Stimulated activated effector memory CD8-positive, alpha-beta T cell treated with anti-CD3 and anti-CD28 coated beads, Interleukin-12 subunit alpha, Interleukin-12 subunit beta, amount 100 ng/mL, for 72 hours (primary cell): ENCODE measurements around the gene TMEM252.

Source experiments
- ATAC-seq: fragments of 150-1000 bp; cut with Tn5 transposase; 2 replicates; pipeline ENCODE4 v1.10.0; 2021
- DNase-seq, 2 donors: peaks; one replicate each; pipeline ENCODE4 v3.0.0; 2021 to 2022; ENCODE audit warnings: low spot score in 2 of 2
- H3K27ac Mint-ChIP-seq: one replicate; pipeline ENCODE4 v1.8.0; 2022; ENCODE audit warnings: mild to moderate bottlenecking, mixed read lengths
- H3K36me3 Mint-ChIP-seq: one replicate; pipeline ENCODE4 v1.8.0; 2022; ENCODE audit warnings: mild to moderate bottlenecking, mixed read lengths
- H3K4me1 Mint-ChIP-seq: one replicate; pipeline ENCODE4 v1.8.0; 2022; ENCODE audit warnings: mixed read lengths
- H3K4me3 Mint-ChIP-seq: one replicate; pipeline ENCODE4 v1.8.0; 2022; ENCODE audit warnings: mild to moderate bottlenecking, mixed read lengths
- H3K9me3 Mint-ChIP-seq: one replicate; pipeline ENCODE4 v1.8.0; 2022; ENCODE audit warnings: mixed read lengths

Gene TMEM252

DNA sequence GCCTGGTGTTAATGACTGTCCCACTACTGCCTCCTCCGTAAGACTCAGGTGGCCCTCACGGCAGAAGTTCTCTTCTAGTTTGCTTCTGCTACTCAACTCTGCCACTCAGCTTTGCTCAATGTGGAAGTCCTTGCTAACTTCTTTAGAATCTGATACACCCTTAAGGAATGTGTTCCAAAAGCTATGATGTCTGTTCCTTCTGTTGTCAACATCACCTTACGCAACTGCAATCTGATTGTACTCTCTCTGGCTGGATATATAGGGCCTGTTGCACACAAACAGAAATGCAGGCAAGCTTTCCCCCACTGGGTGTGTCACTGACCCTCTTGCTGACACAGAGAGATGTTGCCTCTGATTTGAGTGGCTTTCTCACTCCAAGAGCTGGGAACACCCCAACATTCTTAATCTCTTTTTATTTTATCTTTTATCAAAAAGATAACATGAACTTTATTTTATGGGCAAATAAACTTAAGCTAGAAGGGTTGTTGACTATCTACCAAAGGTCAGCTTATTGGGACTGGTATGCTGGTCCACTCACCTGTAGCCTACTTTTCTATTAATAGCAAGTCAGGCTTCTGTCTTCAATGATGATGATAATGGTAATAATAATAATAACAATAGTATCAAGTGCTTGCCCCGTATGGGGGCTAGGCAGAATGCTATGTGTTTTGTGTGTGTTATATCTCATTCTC lies 25.2 kb downstream of the TMEM252 start:
- Mint-ChIP-seq H3K9me3 (no peaks in the 10 kb centered on the region), H3K4me1 (no peaks in the 10 kb centered on the region), H3K36me3 (no peaks in the 10 kb centered on the region), H3K4me3 (no peak overlapping the region), H3K27ac (no peak overlapping the region)
- ATAC-seq: no peak
- no peak for DNase-seq

DNA sequence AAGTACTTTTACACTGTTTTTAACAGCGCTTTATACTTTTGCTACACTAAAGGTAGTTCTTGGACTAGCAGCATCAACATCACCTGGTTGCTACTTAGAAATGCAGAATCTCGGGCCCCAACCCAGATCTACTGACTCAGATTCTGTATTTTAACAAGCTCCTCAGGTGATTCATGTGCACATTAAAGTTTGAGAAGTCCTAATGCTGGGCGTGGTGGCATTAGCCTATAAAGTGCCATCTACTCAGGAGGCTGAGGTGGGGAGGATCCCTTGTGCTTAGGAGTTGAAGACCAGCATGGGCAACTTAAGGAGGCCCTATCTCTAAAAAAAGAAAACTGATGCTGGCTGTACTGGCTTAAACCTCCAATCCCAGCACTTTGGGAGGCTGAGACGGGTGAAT lies 26.7 kb downstream of the TMEM252 start:
- no peaks in the 10 kb centered on the region for H3K4me1 Mint-ChIP-seq

DNA sequence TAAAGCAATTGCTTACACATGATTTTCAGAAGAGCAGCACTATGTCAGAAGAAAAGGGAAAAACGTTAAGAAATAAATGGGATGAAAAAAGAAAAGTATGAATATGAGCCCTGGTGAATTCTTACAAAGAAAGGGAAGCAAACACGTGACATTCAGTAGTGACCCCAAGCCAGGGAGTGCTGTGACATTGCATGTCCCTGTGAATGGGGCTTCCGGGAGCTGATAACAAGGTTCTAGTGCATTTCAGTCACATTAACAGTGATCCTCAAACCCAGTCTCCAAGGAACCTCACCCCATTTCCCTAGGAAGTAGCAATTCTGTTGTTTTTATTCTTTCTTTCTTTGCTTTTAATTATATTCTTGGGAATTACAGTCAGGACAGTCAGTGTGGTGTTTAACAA lies 27.3 kb downstream of the TMEM252 start:
- DNase-seq: no peak
- Mint-ChIP-seq H3K27ac (no peak overlapping the region), H3K4me1 (no peaks in the 10 kb centered on the region), H3K4me3 (no peak overlapping the region), H3K9me3 (no peaks in the 10 kb centered on the region), H3K36me3 (no peaks in the 10 kb centered on the region)
- no peak for ATAC-seq

More for the DNA sequence above, 26.7 kb downstream of the TMEM252 start:
- Mint-ChIP-seq H3K9me3 (no peaks in the 10 kb centered on the region), H3K27ac (no peak overlapping the region), H3K4me3 (no peak overlapping the region), H3K36me3 (no peaks in the 10 kb centered on the region)
- no peak for DNase-seq
- ATAC-seq: no peak

DNA sequence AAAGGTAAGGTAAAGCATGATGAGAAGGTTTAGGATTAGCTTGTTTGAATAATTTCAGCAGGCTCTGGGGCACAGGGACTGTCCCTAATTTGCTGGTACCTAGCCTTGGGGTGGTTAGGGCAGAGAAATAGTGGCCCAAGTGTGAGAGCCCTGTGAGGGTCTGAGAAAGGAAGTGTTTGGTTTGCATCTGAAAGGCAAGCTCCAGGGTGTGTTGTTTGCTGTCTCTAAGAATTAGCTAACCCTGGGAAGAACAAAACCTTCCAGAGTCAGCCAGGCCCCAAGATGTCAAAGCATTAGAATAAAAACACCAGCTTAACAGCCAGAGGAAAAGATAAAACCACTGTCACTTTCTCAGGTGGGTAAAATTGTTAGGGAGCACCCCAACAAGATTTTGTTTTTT lies 31.0 kb downstream of the TMEM252 start:
- ATAC-seq: no peak
- no peaks in the 10 kb centered on the region for H3K36me3 Mint-ChIP-seq
- no peaks in the 10 kb centered on the region for H3K4me1 Mint-ChIP-seq
- H3K27ac Mint-ChIP-seq: no peak overlapping the region
- no peak for DNase-seq
- no peak overlapping the region for H3K4me3 Mint-ChIP-seq
- no peaks in the 10 kb centered on the region for H3K9me3 Mint-ChIP-seq

DNA sequence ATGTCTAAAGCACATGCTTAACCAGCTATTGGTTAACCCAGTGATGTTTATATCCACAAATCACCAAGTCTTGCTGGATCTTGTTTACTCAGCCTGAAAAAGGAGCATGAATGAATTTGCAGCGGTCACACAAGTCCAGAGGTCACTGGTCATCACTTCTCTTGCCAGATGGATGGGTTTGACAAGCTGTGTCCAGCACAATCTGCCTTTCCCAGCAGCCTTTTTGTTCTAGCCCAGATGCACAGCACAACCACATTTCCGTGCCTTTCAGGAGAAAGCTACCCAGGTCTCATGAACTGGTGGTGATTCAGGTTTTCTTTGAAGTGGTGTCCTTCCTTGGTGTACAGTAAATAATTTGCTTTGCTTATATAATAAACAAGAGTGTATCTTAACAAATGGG lies 32.1 kb downstream of the TMEM252 start:
- H3K9me3 Mint-ChIP-seq: no peaks in the 10 kb centered on the region
- ATAC-seq: no peak
- no peak for DNase-seq
- H3K27ac Mint-ChIP-seq: no peak overlapping the region
- H3K36me3 Mint-ChIP-seq: no peaks in the 10 kb centered on the region
- H3K4me3 Mint-ChIP-seq: no peak overlapping the region
- no peaks in the 10 kb centered on the region for H3K4me1 Mint-ChIP-seq

DNA sequence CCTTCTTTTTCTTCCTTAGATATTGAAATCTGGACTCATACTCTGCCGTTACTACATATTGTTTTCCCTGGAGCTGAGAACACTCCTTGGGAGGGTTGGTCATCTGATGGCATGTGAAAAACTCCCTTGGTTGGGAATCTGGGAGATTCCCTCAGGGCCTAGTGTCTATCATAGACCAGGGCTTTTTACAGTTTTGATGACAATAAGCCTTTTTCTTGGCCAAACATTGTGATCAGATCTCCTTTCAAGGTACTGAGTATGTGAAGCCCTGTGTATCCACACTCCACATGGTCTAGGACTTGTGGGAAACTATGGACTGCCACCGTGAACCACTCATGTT lies 32.9 kb downstream of the TMEM252 start:
- ATAC-seq (no peak), DNase-seq (no peak)
- Mint-ChIP-seq H3K4me3 (no peak overlapping the region), H3K27ac (no peak overlapping the region), H3K36me3 (no peaks in the 10 kb centered on the region), H3K9me3 (no peaks in the 10 kb centered on the region), H3K4me1 (no peaks in the 10 kb centered on the region)

DNA sequence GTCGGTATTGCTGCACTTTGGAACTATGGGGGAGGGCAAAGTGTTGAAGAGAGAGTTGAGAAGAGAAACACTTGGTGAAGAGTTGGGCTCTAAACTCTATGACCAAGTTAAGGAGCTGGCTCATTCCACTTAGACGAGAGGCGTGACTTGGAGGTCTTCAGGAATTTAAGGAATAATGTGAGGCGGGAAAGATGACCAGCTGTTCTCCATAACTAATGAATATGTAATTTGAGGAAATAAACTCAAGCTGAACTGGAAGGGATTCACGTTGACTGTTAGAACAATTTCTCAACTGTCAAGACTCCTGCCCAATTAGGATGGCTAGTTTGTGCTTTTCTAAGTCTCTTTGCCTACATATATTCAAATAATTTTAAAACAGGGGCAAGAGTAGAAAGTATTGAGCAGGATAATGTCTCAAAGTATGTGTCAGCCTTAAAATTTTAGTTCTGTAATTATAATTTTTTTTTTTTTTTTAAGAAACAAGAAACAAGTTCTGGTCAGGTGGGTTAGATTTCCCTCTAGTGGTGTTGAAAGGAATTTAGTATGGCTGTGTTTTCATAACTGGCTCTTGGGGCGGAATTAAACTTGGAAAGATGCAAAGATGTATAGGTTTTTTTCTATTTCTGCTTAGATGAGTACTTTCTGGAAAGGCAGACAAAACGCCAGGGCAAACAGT lies 33.4 kb downstream of the TMEM252 start:
- H3K27ac Mint-ChIP-seq: no peak overlapping the region
- no peak overlapping the region for H3K4me3 Mint-ChIP-seq
- no peaks in the 10 kb centered on the region for H3K9me3 Mint-ChIP-seq
- DNase-seq: no peak
- no peaks in the 10 kb centered on the region for H3K4me1 Mint-ChIP-seq
- no peaks in the 10 kb centered on the region for H3K36me3 Mint-ChIP-seq
- ATAC-seq: no peak

DNA sequence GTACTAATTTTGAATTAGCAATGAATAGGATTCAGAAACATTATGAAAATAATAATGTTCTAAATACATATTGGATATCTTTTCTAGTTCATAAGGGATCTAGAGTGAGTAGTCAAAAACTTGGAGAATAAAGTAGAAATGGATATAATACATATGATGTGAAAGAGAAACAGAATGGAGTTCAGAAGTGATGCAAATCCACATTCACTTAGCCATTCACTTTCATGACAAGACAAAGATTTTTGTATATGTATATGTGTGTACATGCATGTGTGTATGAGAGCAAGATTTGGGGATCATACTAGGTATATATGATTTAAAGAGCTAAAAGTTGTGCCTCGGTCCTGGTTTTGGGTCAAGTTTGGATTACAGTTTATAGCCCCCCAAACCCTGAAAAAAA lies 34.1 kb downstream of the TMEM252 start:
- DNase-seq (no peak), ATAC-seq (no peak)
- Mint-ChIP-seq H3K27ac (no peak overlapping the region), H3K36me3 (no peaks in the 10 kb centered on the region), H3K4me3 (no peak overlapping the region), H3K9me3 (no peaks in the 10 kb centered on the region), H3K4me1 (no peaks in the 10 kb centered on the region)

DNA sequence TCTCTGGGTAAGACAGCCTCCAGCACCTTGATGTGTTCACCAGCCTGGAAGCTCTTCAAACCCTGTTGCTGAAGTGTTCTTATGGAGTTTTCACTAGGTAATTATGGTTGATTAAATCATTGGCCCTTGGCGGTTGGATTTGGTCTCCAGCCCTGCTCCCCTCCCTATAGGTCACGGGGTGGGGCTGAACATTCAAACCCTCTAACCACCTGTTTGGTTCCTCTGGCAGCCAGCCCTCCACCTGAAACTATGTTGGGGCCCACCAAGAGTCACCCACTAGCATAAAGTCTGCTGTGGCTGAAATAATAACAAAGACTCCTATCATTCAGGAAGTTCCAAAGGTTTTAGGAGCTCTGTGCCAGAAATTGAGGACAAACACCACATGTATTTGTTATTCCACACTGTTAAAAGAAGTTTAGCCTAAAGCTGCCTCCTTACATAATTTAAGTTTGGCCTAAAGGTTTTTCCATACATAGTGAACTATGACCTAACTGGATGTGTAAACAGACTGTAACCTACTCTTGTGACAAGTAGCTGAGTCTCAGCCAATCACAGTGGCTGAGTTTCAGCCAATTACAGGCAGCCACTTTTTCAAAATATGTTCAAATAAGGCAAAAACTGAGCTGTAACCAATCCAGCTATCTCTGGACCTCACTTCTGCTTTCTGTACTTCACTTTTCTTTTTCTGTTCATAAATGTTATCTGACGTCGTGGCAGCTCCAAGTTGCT lies 34.8 kb downstream of the TMEM252 start:
- no peak for DNase-seq
- Mint-ChIP-seq H3K9me3 (no peaks in the 10 kb centered on the region), H3K36me3 (no peaks in the 10 kb centered on the region), H3K4me1 (no peaks in the 10 kb centered on the region), H3K4me3 (no peak overlapping the region), H3K27ac (no peak overlapping the region)
- ATAC-seq: no peak

DNA sequence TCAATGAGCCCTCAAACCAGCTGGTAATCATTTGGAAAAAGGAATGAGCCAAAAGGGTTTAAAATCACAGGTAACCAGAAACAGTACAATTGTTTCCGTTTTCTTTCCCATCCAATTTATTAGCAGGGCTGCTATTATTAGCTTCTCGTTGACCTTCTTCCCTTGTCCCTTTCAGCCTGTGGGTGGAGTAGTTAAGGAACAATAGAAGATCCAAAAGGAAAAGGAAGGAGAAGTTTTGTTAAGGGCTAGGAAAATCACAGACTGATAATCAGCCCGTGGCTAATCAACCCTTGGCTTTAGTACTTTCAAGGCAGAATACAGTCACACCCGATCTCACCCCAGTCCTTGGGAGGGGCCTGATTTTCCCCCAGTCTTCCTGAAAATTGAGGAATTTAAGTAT lies 38.4 kb downstream of the TMEM252 start:
- H3K4me3 Mint-ChIP-seq: no peak overlapping the region
- H3K27ac Mint-ChIP-seq: no peak overlapping the region
- H3K4me1 Mint-ChIP-seq: no peaks in the 10 kb centered on the region
- DNase-seq (no peak), ATAC-seq (no peak)
- no peaks in the 10 kb centered on the region for H3K9me3 Mint-ChIP-seq
- no peaks in the 10 kb centered on the region for H3K36me3 Mint-ChIP-seq

DNA sequence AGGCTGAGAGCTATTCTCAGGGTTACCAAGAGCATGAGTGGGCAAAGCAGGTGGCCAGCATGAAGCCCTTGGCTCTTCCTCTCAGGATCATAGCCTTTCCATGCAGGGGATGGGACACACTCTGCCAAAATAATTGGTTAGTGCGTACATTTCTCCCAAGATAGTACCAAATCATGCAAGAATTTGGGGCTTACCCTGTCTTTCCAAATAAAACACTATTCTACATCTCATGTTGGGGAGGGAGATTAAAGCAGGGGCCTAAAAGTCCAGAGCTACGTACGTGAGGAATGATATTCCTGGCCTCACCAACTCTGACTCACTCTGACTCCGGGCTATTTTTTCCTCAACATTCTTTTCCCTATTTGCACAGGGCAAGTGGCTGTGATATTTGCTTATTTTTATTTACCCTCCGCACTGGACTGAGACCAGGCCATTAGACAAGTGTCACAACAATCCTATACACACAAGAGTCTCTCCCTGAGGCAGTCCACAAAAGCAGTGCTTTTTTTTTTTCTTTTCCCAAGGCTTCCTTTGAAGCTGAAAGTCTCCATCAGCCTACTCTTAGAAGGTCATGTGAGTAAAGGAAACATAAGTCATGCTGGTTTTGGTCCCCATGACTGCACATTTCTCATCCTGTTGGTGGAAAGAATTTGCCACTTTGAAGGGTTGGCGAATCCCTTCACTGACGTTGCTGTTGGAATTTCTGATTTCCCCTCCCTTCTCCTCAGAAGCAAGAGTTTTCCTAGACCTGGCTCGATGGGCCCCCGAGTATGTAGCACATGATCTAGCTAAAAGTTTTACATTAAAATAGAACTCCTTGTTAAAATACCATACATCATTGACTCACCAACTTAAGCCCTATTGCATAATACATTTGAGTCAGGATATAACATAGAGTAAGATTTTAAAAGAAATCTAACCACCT lies 40.0 kb downstream of the TMEM252 start:
- DNase-seq (no peak), ATAC-seq (no peak)
- no peak overlapping the region for H3K4me3 Mint-ChIP-seq
- no peaks in the 10 kb centered on the region for H3K36me3 Mint-ChIP-seq
- no peak overlapping the region for H3K27ac Mint-ChIP-seq
- H3K4me1 Mint-ChIP-seq: no peaks in the 10 kb centered on the region
- H3K9me3 Mint-ChIP-seq: no peaks in the 10 kb centered on the region

DNA sequence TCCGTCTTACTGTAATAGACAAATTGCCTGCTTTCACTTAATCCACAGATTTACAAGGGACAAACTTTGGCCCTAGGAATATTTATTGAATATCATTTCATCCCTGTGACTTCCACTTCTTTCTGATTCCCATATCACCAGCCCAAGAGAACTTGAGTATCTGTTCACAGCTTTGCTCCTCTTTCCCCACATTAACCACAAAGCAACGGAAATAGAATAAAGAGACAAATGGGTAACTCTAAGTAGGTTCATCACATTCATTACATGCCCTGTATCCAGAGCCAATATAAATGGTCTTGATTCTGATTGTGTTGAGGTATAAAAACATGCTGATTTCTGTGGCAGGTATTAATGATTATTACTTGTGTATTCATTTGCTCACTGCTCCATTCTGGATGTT lies 41.9 kb downstream of the TMEM252 start:
- Mint-ChIP-seq H3K4me1 (no peaks in the 10 kb centered on the region), H3K9me3 (no peaks in the 10 kb centered on the region), H3K27ac (no peak overlapping the region), H3K36me3 (no peaks in the 10 kb centered on the region), H3K4me3 (no peak overlapping the region)
- DNase-seq (no peak), ATAC-seq (no peak)

DNA sequence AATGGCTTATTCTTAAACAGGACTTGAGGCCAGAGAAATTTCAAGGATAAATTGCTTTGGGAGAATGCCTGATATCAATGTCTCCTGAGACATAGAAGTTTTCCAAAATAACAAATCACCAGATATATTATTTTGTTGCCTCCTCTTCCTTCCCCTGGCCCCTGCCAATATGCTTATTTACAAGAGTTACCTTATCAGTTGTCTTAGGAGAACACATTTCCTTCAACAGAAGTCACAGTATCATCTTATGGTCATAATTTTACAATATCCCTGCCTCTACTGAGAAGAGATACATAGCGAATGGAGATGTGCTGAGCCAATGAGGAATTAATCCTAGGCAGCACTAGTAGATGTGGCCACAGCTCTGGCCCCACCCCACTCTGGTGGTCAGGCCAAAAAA lies 43.1 kb downstream of the TMEM252 start:
- Mint-ChIP-seq H3K4me3 (no peak overlapping the region), H3K4me1 (no peaks in the 10 kb centered on the region), H3K36me3 (no peaks in the 10 kb centered on the region), H3K9me3 (no peaks in the 10 kb centered on the region), H3K27ac (no peak overlapping the region)
- DNase-seq: no peak
- no peak for ATAC-seq

DNA sequence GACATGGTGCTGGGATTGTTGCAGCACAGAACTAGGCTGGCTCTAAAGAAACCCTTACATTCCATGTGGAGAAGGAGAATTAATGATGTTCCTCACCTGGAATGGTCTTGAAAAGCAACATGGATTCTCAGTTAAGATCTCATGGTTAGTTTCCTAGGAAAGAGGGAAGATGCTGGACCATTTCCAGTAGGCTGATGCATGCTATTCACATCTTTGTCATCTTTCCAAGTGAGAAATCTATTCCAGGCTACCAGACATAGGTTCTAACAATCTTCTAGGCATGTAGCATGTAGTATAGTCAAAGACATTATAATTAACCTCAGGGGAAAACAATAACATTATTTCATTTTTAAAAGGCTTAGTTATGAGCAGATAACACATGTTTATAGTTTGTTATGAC lies 44.3 kb downstream of the TMEM252 start:
- ATAC-seq: no peak
- Mint-ChIP-seq H3K9me3 (no peaks in the 10 kb centered on the region), H3K36me3 (no peaks in the 10 kb centered on the region), H3K4me3 (no peak overlapping the region), H3K27ac (no peak overlapping the region), H3K4me1 (no peaks in the 10 kb centered on the region)
- no peak for DNase-seq

DNA sequence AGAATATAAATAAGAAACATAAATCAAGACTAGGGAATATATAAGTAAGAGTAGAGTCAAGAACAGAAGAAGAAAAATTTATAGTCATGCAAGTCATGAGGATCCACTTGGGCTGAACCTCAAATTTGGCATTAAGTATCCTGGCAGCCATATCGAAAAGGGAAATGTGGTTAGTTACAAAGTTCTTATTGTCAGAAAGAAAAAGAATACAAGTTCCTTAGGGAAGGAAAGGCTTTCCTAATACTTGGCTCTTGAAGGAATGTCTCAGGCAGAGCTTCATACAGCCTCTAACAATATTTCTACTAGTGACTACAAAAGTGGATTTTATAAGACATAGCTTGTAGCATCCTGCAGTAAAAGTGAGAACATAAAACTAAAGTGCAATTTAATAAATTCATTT lies 45.4 kb downstream of the TMEM252 start:
- ATAC-seq (no peak), DNase-seq (no peak)
- H3K9me3 Mint-ChIP-seq: no peaks in the 10 kb centered on the region
- no peaks in the 10 kb centered on the region for H3K36me3 Mint-ChIP-seq
- no peak overlapping the region for H3K27ac Mint-ChIP-seq
- no peaks in the 10 kb centered on the region for H3K4me1 Mint-ChIP-seq
- no peak overlapping the region for H3K4me3 Mint-ChIP-seq
